ENCODE measurements around the gene GNAT1.

DNA sequence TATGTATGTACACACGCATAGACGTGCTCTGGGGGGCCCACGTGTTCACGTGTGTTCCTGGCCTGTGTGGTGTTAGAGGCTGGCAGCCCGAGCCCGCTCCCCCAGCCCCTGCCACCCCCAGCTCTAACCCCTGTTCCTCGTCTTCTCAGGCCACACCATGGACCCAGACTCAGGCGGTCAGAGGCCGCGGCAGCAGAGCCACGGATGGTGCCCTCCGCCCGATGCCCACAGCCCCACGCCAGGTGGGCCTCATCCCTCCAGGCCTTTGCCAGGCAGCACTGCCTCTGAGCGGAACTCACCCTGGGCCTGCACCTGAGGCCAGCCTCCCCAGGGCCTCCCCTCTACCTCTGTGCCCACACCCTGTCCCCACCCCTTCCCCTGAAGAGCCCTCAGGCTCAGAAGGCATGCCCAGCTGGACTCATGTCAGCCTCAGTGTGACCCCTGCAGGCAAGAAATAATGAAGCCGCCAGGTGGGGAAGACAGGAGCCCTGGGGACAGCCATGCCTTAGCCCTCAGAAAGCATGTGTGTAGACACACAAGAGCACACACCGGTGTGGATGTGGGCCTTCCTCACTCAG, 16.4 kb upstream of the GNAT1 start:
- TF ChIP-seq, protein P1, sequence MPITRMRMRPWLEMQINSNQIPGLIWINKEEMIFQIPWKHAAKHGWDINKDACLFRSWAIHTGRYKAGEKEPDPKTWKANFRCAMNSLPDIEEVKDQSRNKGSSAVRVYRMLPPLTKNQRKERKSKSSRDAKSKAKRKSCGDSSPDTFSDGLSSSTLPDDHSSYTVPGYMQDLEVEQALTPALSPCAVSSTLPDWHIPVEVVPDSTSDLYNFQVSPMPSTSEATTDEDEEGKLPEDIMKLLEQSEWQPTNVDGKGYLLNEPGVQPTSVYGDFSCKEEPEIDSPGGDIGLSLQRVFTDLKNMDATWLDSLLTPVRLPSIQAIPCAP (CRISPR knock-in tag; IDR thresholded peaks at IDR 0.05), result no peak
- TF ChIP-seq, protein P2, sequence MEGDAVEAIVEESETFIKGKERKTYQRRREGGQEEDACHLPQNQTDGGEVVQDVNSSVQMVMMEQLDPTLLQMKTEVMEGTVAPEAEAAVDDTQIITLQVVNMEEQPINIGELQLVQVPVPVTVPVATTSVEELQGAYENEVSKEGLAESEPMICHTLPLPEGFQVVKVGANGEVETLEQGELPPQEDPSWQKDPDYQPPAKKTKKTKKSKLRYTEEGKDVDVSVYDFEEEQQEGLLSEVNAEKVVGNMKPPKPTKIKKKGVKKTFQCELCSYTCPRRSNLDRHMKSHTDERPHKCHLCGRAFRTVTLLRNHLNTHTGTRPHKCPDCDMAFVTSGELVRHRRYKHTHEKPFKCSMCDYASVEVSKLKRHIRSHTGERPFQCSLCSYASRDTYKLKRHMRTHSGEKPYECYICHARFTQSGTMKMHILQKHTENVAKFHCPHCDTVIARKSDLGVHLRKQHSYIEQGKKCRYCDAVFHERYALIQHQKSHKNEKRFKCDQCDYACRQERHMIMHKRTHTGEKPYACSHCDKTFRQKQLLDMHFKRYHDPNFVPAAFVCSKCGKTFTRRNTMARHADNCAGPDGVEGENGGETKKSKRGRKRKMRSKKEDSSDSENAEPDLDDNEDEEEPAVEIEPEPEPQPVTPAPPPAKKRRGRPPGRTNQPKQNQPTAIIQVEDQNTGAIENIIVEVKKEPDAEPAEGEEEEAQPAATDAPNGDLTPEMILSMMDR (IDR thresholded peaks at IDR 0.05), result no peak
- TF ChIP-seq MAX (CRISPR knock-in tag; IDR thresholded peaks at IDR 0.05) (no peak), ATF6 (CRISPR knock-in tag; IDR thresholded peaks at IDR 0.05) (no peak), ZBTB21 (CRISPR knock-in tag; IDR thresholded peaks at IDR 0.05; ENCODE audit: borderline replicate concordance) (no peak), RELA (CRISPR knock-in tag; IDR thresholded peaks at IDR 0.05; ENCODE audit: borderline replicate concordance) (no peak)
- TF ChIP-seq, protein P3, sequence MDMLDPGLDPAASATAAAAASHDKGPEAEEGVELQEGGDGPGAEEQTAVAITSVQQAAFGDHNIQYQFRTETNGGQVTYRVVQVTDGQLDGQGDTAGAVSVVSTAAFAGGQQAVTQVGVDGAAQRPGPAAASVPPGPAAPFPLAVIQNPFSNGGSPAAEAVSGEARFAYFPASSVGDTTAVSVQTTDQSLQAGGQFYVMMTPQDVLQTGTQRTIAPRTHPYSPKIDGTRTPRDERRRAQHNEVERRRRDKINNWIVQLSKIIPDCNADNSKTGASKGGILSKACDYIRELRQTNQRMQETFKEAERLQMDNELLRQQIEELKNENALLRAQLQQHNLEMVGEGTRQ (CRISPR knock-in tag; IDR thresholded peaks at IDR 0.05), result no peak
- TF ChIP-seq, protein P4, sequence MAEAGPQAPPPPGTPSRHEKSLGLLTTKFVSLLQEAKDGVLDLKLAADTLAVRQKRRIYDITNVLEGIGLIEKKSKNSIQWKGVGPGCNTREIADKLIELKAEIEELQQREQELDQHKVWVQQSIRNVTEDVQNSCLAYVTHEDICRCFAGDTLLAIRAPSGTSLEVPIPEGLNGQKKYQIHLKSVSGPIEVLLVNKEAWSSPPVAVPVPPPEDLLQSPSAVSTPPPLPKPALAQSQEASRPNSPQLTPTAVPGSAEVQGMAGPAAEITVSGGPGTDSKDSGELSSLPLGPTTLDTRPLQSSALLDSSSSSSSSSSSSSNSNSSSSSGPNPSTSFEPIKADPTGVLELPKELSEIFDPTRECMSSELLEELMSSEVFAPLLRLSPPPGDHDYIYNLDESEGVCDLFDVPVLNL (CRISPR knock-in tag; IDR thresholded peaks at IDR 0.05; ENCODE audit: borderline replicate concordance, low read depth), result no peak
